RCC 7860 (cell line): ENCODE data around the gene GRK3.
"Not testable (repeated sequence)": the region's sequence is repeated elsewhere in the genome, so short reads cannot be mapped to it uniquely, and the experiment has no call there.

Experiments
- DNase-seq: peaks from one replicate; pipeline ENCODE4 v3.0.0-alpha.2; 2015; ENCODE audit warnings: low spot score
- FAIRE-seq: peaks from 2 replicates; lab custom pipeline; 2012; peaks lifted over from hg19 to GRCh38; lab: Jason Lieb, UNC

The GRK3 gene

DNA sequence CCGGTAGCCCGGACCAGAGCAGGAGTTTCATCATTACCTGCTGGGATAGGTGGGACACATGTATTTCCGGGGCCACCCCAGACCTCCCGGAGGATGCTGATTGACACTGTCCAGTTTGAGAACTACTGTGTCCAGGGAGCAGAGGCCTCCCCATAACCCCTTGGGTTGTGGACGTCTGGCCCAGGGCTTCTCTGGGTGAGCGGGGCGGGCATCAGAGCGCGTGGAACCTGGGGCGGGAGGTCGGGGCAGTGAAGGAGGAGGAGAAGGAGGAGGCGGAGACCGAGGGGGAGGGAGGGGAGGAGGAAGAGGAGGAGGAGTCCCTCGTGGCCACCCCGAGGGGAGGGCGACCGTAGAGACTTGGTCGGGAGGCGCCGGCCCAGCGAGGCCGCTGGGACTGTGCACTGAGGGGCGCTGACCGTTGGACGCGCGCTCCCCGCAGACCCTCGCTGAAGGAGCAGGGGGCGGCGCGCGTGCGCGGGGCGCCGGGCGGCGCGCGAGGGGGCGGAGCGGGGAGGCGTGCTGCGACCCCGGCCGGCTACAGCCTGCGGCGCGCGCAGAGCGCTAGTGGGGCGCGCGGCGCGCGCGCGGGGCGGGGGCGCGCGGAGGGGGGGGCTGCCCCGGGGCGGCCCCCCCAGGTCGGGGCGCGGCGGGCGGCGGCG, at the start of gene GRK3:
Gene GRK3 (plus strand): TSS at position 356 of the 659 bp plus-strand sequence. CDS start 366 bp downstream, outside the sequence.
- no peak for DNase-seq
- FAIRE-seq: no peak

DNA sequence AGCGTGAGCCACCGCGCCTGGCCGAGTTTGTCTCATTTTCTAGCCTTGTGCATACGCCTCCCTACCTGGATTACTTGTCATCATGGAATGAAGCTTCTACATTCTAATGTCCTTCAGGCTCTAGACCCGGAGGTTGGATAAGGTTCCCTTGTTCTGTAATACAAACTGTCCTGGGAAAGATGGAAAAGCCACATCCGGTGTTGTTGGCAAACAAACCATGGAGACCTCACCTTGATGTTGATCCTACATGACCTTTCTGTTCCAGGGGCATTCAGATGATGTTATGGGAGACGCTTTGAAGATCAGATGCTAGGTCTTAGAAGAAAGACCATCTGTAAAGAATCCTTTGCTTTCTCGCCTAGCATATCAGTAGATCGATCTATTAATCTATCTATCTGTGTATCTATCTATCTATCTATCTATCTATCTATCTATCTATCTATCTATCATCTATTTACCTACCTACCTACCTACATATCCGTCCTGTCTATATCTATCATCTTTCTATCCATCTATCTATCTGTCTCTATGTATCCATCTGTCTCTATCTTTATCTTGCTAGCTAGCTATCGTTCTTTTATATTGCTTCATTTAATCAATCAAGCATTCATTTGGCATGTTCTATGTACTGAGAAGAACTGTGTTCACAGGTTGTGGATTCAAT, 46.3 kb upstream of the GRK3 start:
- FAIRE-seq (no peak), DNase-seq (no peak)

DNA sequence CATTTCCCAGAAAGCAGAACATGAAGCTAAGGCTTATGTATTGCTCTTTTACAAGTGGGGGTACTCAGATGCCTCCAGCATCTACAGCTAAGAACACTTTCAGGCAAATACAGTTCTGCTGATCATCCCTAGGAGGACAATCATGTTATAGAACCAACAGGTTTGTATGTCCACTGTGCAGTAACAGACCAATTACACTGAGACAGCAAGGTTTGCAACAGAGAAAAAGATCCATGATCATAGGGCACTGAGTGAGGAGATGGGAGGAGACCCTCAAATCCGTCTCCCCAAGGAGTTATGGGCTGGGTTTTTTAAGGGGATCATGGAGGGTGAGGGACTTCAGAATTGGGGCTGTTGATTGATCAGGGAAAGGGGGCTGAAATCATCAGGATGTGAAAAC, 39.1 kb upstream of the GRK3 start:
- FAIRE-seq (no peak), DNase-seq (no peak)

DNA sequence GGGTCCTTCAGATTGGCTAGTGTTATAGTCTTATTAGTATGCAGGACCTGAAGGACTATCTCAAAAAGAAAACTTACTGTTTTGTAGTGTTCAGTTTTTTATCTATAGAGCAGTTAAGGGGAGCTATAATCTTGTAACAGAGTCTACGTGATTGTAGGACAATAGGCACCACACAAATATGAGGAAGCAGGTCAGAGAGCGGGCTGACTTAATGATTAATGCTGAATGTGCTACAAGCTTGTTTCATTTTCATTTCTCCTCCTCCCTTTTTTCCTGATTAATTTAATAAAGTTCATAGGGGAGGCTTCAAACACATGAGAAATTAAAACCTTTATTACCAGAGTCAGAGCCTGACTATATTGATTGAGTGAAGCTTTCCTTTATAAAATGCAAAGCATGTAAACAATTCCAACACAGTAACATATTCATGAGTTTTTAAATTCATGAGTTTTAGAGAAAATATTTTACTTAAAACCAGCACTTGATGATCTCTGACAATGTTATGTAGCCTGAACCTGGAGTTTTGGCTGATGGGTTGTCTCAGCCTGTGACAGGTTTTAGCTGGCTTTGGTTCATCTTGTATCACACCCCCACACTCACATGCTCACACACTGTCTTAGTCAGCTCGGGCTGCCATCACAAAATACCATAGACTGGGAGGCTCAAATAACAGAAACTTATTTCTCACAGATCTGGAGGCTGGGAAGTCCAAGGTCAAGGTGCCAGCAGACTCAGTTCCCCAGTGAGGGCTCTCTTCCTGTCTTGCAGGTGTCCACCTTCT, 38.5 kb upstream of the GRK3 start:
- not testable (repeated sequence) for DNase-seq, FAIRE-seq

DNA sequence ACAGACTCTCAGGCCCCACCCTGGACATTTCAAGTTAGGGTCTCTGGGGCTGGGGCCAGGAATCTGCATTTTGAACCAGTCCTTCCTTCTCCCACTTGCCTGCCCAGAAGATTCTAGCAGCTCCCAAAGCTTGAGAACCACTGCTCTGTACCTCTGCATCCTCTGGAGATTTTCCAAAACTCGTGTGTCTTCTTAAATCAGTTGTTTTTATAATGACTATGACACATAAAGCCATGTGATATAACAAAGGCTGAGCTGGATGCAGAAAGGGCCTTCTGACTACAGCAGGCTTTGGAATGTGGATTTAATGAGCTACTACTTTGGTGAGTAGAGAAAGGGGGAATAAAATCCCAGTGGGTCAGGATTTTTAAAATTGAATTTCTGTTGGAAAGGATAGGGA, 37.5 kb upstream of the GRK3 start:
- not testable (repeated sequence) for FAIRE-seq, DNase-seq

DNA sequence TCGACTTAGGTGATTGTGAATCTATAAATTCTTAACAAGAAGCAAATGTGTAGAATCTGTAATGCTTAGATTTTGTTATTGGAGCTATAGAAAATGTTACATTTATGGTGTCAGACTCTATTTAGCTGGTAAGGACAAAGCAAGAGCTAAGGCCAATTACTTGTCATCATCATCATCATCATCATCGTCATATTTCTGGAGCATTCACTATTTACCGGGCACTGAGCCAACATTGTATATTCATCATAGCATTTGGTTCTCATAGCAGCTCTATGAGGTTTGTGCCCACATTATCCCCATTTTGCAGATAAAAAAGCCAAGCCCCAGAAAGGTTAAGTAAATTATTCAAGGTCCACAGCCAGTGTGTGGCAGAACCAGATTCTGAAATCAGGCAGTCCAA, 36.4 kb upstream of the GRK3 start:
- not testable (repeated sequence) for FAIRE-seq, DNase-seq

DNA sequence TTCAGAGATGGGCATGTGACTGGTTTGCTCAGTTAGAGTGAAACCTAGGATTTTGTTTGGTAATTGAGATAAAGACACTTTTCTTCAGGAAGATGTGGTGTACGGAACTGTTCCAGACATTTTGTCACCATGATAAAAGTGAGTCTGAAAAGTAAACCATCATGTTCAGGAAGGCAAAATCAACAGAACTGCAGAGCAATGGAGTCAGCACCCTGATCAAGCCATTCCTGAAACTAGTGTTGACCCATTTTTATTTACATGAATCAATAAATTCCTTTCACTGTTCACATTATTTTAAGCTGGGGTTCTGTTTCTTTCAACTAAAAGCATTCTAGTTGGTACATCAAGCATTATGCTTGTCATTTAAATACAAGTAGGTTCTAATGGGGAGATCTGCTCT, 35.4 kb upstream of the GRK3 start:
- not testable (repeated sequence) for FAIRE-seq

DNA sequence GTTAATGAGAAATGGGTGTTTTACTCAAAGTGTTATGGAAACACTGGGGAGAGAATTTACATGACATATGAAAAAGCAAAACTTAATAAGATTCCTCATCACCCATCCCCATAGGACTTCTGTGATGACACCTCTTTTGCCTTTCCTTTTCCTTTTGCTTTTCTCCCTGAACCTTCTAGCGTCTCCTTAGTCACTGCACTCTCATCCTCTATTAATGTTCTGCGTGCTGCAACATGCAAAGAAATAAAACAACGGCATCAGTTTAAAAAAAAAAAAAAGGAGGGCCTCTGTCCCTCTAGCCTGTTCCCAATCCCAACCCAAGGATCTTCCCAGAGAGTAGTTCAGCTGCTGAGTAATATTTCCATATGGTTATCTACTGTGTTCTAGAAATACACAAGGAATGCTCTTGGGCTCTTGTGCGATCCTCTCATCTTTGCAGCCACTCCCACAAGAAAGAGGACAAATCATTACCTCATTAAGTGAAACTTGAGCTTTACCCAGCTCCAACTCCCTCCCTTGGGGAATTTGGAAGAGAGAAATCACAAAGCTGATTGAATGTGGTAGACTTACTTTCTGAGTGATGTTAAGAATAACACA, 34.8 kb upstream of the GRK3 start:
- DNase-seq, FAIRE-seq: not testable (repeated sequence)

More for the DNA sequence above, 35.4 kb upstream of the GRK3 start:
- DNase-seq: not testable (repeated sequence)

DNA sequence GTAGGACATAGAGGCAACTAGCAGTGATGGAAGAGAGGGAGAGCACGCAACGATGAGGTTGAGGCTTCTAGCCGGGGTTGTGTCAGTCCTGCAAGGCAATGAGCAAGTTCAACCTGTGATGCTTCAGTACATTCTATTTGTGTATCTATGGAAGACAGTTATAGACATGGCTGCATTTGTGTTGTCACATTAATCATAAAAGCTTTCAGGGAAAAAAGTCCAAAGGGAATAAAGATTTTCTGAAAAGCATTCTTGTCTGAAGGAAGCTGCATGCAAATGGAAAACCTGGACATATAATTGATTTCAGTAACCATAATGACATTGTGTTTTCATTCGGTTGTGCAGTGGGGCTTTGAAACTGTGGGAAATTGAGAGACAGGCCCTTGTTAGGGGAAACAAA, 32.8 kb upstream of the GRK3 start:
- DNase-seq, FAIRE-seq: not testable (repeated sequence)

DNA sequence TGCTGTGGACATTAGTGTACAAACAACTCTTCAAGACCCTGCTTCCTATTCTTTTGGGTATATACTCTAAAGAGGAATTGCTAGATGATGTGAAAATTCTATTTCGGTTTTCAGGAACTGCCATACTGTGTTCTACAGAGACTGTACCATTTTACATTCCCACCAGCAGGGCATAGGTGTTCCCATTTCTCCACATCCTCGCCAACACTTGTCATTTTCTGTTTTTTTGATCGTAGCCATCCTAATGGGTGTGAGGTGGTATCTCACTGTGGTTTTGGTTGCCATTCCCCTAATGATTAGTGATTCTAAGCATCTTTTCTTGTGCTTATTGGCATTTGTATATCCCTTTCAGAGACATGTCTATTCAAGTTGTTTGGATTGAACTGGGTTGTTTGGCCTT, 29.8 kb upstream of the GRK3 start:
- FAIRE-seq (no peak), DNase-seq (no peak)

DNA sequence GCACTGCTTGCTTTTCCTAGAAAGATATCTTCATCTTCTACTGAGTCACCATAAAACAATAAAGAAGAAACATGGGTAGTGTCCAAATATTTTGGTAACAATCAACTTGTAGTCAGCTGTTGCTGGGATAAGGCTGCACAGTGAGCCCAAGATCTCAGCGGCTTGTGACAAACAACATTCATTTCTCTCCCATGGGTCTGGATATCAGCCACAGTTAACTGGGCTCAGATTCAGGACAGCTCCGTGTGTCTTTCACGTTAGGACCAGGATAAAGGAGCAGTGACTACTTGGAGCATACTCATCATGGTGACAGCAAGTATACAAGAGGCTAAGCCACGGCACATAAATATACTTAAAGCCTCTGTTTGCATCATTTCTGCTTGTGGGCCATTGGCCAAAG, 27.9 kb upstream of the GRK3 start:
- FAIRE-seq (no peak), DNase-seq (no peak)

DNA sequence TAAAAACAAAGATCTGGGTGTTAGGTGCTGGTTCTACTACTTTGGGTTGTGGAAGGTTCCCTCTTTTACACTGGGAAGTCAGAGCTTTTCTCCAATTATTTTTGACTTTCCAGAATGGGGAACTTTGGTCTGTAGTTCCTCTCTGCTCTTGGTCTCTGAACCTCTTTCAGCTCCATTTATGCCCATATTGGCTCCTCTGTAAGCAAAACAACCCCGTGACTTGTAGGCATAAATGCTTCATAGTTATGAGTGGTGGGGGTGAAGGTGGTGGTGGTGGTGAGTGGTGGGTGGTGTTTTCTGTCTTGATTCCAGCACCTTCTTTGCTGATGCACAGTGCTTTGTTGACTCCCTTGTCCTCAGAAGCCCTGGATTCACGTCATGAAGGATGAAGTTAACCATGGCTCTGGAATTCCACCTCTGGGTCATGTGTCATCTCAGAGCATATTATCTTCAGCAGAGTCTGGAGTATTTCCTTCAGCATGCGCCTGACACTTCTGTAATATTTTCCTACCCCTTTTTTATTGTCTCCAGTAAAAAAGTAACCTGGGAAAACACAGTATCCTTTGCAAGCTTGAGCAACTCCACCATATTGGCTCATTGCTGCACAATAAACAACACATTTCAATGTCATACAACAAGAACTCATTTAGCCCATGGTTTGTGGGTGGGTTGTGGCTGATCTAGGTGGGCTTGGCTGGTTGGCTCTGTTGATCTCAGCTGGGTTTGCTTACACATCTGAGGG, 24.1 kb upstream of the GRK3 start:
- no peak for DNase-seq
- FAIRE-seq: no peak

DNA sequence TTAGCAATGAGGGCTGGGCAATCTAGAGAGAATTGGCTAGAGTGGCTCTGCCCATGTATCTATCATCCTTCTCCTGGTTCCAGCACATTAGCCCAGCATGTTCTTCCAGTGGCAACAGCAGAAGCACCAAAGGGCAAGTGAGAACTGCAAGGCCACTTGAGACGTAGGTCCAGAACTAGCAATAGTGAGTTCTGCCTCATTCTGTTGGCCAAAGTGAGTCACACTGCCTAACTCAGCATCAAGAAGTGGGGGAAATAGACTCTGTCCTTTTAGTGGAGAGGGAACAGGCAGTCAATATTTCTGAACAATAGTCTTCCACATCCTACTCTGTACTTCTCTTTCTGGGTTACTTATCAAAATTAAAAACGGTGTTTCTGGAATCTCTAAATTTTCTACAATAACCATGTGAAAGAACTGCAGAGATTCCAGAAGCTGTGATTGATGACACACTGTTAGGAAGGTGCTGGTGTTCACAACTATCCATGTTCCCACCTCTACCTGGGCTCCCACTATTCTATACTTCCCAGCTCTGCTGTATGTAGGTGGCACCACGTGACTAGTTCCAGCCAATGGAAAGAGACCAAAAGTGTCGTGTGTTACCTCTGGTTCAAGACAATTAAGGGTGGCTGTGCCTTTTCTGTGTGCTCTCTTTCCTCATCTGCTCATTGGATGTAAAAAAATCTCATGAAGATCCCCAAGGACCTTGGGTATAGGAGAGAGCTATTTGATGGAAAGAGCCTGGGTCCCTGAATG, 23.4 kb upstream of the GRK3 start:
- DNase-seq (no peak), FAIRE-seq (no peak)

DNA sequence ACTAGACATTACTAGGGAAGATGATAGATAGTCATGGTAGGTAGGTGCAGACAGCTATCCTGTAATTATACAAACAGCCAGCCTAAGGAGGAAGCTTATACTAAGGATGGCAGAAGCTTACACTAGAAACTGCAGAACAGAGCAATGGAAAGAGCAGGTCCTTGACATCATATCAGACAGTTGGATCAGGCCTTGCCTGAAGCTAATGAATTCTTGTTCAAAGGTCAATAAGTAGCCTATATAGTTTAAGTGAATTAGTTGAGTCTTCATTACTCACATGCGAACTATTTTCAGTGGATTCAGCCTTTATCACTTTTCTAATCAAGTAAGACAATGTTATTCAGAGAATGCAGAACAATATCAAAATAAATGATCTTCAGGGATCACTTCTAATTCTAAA, 22.3 kb upstream of the GRK3 start:
- no peak for FAIRE-seq
- no peak for DNase-seq

DNA sequence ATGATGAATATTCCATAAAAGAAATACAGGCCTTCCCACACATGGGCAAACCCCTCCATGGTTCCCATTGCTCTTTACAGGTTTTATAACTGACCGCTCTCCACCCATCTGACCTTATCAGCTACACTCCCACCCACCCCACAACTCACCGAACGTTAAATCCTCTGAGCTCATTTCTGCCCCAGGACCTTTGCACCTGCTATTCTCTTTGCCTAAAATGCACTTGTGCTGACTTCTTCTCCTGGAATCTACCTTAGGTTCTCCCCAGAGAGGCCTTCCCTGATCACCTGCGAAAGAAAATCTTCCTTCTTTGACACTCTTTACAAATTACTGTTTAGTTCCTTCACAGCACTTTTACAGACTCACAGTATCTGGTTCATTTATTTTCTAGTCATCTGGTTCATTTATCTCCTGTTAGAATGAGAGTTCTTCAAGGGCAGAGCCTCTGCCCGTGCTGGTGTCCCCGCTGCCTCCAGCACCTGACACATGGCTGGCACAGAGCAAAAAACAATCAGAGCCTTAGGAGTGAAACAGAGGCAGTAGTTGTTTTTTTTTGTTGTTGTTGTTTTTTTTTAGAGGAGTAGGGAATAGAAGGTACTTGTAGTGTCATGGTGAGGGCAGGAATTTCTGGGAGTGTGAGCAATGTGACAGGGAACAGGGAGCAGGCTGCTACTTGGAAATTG, 21.6 kb upstream of the GRK3 start:
- FAIRE-seq: no peak
- DNase-seq: no peak

DNA sequence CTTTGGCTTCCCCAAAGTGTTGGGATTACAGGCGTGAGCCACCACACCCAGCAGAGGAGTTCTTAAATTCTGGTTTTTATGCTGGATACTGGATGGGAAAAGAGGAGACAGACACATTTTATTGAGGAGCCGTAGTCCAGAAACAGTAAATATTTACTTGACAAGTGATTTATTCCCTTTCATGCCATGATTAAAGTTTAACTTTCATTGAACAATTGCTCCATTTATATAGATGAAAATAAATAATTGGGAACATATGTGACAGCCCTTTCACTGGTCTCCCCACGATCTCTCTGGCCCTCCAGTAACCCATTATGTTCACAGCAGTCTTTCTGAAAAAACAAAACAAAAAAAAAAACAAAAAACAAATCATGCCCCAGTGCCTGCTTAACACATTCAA, 19.3 kb upstream of the GRK3 start:
- DNase-seq (no peak), FAIRE-seq (no peak)

DNA sequence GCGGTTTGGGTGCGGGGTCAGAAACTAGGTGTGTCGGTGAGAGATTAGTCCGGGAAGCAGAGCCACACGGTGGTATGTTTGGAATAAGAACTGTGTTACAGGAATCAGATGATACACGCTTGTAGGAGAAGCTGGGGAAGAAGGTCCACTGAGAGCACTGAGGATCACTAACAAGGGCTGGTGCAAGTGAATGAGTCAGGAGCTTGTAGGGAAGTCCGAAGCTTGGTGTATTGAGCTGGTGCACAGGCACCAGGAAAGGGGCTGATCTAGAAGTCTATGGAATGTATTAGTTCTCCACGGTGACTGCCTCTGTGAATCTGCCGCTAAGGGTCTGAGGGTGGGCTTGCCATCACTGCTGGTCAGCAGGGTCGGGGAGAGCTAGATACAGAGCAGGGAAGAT, 18.8 kb upstream of the GRK3 start:
- DNase-seq (no peak), FAIRE-seq (no peak)

DNA sequence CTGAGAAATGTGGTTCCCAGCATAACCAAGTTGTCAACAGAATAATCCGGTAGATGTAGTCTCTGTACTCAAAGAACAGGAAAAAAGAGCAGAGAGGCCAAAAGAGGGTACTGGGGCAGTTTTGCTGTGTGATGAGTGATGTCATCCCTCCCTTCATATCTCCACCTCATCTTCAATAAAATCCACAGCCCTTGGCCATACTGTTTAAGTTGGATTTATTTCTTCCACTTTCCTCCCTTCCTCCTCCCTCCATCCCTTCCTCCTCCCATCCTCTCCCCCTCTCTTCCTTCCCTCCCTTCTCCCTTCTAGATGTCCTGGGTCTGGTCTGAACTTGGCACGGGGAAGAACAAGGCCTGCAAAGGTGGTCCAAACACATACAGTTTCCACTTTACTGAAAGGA, 18.2 kb upstream of the GRK3 start:
- DNase-seq (no peak), FAIRE-seq (no peak)

DNA sequence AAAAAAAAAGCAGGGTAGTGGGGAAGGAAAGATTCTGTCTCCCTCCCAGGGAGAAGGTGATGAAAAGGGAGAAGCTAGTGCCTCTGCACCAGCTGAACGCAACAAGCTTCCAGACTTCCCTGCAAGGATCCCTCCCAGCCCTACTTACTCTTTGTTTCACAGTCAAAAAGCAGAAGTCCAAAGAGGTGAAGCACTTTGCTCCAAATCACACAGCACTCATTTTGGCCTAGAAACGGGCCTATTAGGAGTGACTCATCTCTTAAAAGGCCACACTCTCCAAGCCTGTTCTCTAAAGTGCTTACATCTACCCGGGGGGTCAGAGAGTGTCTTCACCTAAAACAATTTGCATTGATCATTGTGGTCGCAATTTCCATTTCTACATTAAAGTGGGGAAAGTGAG, 17.7 kb upstream of the GRK3 start:
- DNase-seq (no peak), FAIRE-seq (no peak)
